ENCODE data around the gene HMMR. TPM values are rescaled to one million over a fixed set of nuclear protein-coding genes. Genes with fewer than 3 reads are reported as not detected.
A peak's percentile ranks its signal among the peaks of the same experiment; 100 is the strongest.

HMMR gene
- total RNA-seq, 1 experiment from 2014 or later: 52.9 TPM

DNA sequence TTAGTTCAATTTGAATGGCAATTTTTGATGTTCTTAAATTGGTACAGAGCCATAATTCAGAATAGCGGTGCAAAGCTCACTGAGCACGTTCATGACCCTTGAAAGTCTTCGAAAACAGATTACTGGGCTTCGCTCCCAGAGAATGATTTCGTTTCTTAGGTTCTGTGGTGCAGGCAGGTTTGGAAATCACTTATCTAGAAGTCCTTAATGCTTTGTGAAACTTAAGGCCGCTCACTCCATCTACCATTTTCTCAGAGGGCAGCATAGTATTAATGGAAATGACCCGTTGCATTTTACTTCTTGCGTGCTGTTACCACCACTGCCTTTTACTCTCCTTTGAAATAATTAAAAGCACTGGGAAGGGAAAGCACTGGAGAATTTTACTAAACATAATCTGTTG, 42.1 kb downstream of the HMMR start:
- in situ Hi-C loops (cut with HindIII; ENCODE audit: low pct_unique_long_range_greater_than_20kb, low sequenced_read_pairs): no loop called here
- DNase-seq (ENCODE audit: low read depth, low spot score): no peak

DNA sequence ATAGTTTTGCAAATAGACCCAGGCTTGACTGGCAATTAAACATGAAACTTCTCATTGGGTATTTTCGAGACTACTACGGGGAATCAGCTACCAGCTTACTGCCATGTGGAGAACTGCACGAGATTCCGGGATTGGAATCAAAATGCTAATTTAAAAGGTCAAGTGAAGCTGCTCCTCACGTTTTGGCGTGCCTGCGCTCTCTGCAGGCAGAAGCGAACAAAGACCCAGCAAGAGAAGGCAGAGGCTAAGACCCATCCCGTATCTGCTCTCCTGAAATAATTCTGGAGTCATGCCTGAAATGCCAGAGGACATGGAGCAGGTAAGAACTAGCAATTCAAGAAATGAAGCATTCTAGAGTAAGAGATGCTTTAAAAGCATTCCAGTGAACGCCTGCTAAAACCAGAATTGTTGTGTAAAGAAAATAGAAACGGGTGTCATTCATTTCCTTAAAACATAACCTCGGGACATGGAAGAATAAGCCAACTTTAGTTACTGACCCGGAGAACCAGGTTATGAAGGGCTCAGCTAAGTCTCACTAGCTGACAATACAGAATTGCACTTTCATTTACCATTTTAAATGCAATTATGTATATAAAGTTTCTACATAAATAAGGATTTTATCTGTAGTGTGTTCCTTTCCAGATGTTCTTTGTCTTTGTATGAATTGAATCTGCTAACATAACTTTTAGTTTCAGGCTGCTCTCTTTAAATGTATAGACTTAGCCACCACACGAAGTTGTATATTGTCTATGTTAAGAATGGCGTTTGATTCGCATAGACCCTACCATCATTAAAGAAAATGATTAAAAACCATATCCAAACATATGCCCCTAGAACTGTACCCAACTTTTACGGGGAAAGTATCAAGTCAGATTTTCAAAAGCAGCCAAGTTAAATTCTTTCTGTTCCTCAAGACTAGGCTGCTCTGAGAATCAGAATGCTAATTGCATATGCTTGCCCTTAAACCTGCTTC, 43.0 kb downstream of the HMMR start:
- DNase-seq (ENCODE audit: low read depth, low spot score): peak; percentile 82
- in situ Hi-C loops (cut with HindIII; ENCODE audit: low pct_unique_long_range_greater_than_20kb, low sequenced_read_pairs): no loop called here

DNA sequence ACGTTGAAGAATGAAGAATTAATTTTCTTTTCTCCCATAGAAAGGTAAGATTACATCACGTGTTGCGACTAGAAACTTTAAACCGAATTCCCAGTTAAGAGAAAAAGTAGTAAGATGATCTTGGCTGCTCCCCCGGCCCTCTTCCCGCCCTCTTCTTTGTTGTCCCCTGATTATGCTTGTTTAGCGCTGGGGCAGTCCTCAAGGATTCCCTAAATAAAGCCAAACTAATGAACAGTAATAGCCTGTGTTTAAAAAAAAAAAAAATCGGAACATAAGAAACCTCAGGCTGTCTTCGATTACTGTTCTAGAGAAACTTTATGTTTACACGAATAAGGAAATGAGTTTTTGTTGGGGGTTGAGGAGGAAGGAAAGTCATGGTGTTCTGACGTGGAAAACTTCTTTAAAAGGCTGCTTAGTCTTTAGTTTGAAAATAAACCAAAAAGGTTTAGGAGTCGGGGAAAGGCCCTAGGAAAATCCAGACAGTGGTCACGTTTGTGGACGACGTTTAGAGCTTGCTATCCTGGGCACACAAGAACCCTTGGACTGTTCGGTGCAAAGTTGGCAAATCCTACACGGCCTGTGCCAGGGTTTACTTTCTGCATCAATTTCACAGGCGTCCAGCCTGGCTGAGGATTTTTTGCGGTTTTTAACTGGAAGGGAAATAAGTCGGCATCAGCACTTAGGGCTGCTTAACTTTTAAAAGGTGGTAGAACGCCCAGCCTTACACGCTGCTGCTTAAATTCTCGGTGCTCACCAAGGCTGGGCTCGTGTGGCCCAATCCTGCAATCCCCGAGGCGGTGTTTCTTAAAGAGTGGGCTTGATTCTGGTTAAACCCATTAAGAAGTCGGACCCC, 43.9 kb downstream of the HMMR start:
- DNase-seq (ENCODE audit: low read depth, low spot score): peak; percentile 29
- in situ Hi-C loops (cut with HindIII; ENCODE audit: low pct_unique_long_range_greater_than_20kb, low sequenced_read_pairs): no loop called here

DNA sequence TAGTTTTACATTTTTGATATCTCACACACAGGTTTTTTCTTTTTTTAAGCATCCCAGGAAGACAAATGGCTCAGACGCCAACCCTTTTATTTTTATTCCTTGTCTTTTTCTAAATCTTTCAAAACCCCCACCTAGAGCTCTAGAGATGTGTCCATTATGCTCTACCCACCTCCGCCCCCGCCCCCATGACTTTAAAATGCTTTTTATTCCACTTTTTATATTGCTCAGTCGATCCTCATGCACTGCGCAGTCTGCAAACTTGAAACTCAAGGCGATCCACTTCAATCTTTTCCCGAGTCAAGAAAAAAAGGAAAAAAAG, 44.6 kb downstream of the HMMR start:
- in situ Hi-C loops (cut with HindIII; ENCODE audit: low pct_unique_long_range_greater_than_20kb, low sequenced_read_pairs): no loop called here
- no peak for DNase-seq (ENCODE audit: low read depth, low spot score)

DNA sequence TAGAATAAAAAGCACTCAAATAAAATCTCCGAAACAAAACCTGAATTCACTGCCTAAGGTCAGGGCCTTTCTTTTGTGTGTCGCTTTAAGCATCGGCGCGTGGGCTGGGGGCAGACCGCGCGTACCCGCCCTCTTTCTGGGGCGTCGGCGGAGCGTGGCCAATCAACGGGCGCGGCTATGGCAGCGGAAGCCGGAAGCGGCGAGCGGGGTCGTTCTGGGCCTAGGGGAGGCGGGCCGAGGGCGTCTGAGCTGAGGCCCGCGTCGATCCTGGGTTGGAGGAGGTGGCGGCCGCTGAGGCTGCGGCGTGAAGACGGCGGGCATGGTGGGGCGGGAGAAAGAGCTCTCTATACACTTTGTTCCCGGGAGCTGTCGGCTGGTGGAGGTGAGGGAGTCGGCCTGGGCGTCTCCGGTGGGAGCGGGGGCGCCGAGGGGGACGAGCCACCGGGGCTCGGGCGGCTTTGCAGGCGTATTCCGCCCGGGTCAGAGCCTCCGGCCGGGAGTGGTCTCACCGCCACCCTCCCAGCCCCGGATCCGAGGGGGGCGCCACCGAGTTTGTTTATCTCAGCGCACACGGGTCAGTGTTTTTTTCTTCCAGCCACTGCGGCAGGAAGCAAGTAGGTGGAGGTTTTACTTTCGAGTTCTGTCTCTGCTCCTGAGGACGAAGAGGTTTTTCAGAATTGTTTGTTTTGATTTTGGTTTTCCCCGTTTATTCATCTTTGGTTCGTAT, 45.1 kb downstream of the HMMR start, which contains the start of gene MAT2B:
MAT2B (plus strand) TSS at position 252 of the 727 bp plus-strand sequence; CDS start at position 320, 68 bp downstream.
- in situ Hi-C loops (cut with HindIII; ENCODE audit: low pct_unique_long_range_greater_than_20kb, low sequenced_read_pairs): no loop called here
- peak; percentile 92 for DNase-seq (ENCODE audit: low read depth, low spot score)

DNA sequence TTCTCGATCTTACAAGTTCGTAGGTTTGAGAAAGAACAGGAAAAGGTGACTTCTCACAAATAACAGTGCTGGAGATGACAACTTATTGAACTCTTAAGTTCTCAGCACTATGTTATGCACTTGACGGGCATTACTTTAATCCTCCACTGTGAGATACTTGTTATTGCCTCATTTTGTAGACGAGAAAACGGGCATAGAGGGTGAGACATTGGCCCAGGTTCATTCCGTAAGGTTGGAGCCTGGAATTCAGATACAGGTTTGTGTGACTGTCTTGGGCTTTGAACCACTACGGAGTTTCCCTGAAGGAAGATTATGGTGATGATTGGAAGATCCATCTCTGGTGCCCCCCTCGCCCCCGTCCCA, 45.6 kb downstream of the HMMR start:
- in situ Hi-C loops (cut with HindIII; ENCODE audit: low pct_unique_long_range_greater_than_20kb, low sequenced_read_pairs): no loop called here
- DNase-seq (ENCODE audit: low read depth, low spot score): no peak

DNA sequence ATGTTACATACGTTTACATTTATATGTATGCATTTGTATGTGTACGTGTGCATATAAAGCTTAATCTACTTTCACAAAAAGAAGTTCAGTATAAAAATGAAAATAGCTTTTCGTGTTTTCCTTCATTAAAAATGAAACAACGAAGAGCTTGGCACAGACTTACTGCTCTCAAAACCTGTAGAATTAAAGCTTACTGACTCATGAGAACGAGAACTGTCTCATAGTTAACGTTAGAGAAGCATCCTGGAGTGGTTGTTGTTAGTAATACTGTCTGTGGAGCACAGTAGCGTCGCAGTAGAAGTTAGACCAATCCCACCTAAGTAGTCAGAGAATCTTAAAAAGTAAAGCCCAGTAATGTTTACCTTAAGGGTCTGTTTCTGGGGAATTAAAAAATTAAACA, 46.3 kb downstream of the HMMR start:
- in situ Hi-C loops (cut with HindIII; ENCODE audit: low pct_unique_long_range_greater_than_20kb, low sequenced_read_pairs): no loop called here
- no peak for DNase-seq (ENCODE audit: low read depth, low spot score)

DNA sequence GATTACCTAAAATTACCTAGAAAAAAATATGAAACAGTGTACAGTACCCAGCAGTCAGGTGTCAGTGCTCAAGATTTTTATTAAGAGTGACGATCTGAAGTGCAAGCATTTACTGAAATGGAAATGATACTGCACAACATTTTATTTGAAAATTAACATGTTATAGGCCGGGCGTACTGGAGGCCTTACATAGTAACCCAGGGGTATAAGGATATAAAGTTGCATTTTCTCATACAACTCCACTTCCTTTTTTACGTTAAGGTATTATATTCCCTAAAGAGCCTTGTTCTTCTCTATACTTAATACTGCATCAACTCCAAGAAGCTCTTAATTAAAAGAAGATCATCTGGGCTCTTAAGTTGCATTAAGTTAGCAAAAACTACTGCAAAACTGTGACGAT, 48.3 kb downstream of the HMMR start:
- DNase-seq (ENCODE audit: low read depth, low spot score): no peak
- in situ Hi-C loops (cut with HindIII; ENCODE audit: low pct_unique_long_range_greater_than_20kb, low sequenced_read_pairs): no loop called here

DNA sequence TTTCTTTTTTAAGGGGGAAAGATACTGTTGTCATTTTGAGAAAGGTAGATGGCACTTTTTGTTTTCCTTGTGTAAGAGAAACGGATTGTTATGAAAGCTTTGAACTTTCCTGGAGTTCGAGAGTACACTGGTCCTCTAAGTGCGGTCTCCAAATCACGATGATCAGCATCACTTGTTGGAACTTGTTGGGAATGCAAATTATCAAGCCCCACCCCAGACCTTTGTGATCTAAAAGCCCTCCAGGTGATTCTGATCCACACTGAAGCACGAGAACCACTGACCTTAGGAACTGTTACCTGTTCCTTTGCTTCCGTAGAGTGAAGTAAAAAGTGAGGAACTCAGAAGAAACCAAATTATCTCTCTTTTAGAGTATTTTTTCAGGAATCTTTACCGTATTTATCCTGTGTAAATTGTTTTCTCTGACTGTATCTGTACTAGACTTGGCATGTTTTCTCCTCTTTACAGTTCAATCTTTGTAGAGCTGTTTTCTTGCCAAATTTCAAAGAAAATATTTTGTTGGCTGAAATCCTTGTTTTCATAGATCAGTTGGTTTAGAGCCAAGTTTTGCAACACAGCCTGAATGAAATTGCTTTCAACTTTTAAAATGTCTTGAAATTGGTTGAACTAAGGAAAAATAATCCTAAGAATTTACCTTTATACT, 49.0 kb downstream of the HMMR start:
- in situ Hi-C loops (cut with HindIII; ENCODE audit: low pct_unique_long_range_greater_than_20kb, low sequenced_read_pairs): no loop called here
- peak; percentile 49 for DNase-seq (ENCODE audit: low read depth, low spot score)

DNA sequence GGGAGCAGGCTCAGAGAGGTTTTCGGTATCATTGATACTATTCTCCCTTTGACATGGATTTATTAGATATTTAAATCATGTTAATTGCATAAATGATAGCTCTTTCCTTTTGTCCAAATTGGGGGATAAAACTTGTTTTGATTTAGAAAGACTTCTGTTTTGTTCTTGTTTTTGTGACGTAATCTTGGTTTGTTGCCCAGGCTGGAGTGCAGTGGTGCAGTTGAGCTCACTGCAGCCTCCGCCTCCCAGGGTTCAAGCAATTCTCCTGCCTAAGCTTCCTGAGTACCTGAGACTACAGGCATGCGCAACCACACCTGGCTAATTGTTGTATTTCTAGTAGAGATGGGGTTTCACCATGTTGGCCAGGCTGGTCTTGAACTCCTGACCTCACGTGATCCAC, 52.1 kb downstream of the HMMR start:
- DNase-seq (ENCODE audit: low read depth, low spot score): no peak
- in situ Hi-C loops (cut with HindIII; ENCODE audit: low pct_unique_long_range_greater_than_20kb, low sequenced_read_pairs): no loop called here

DNA sequence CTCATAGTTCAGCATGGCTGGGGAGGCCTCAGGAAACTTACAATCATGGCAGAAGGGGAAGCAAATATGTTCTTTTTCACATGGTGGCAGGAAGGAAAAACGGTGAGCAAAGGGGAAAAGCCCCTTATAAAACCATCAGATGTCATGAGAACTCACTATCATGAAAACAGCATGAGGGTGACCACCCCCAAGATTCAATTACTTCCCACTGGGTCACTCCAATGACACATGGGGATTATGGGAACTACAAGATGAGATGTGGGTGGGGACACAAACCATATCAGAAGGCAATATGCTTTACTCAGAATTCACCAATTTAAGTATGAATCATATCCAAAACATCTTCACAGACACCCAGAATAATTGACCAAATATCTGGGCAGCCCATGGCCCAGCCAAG, 64.7 kb downstream of the HMMR start:
- no peak for DNase-seq (ENCODE audit: low read depth, low spot score)
- in situ Hi-C loops (cut with HindIII; ENCODE audit: low pct_unique_long_range_greater_than_20kb, low sequenced_read_pairs): no loop called here

DNA sequence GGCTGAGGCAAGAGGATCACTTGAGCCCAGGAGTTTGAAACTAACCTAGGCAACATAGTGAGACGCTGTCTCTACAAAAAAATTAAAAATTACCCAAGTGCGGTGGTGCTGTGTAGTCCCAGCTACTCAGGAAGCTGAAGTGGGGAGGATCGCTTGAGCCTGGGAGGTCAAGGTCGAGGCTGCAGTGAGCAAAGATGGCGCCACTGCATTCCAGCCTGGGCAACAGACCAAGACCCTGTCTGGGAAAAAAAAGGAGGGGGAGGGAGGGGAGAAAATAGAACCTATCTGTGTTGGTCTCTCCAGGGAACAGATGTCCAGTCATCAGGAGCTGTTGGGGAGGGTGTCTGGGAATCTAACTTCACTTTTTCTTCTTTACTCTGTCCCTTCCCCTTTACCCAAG, 69.3 kb downstream of the HMMR start:
- DNase-seq (ENCODE audit: low read depth, low spot score): no peak
- in situ Hi-C loops (cut with HindIII; ENCODE audit: low pct_unique_long_range_greater_than_20kb, low sequenced_read_pairs): no loop called here

DNA sequence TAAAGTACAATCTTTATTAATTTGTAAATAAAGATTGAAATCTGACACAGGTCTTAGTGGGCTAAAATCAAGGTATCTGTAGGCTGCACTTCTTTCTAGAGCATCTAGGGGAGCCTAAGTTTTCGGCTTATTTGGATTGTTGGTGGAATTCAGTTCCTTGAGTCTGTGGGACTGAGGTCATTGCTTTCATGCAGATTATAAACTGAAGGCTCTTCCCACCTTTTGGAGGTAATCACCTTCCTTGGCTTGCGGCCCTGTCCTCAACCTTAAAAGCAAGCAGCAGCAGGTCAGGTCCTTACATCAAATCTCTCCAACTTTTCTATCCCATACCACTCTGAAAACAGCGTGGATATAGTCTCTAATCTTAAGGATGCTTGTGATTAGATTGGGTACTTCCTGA, 70.8 kb downstream of the HMMR start:
- in situ Hi-C loops (cut with HindIII; ENCODE audit: low pct_unique_long_range_greater_than_20kb, low sequenced_read_pairs): no loop called here
- no peak for DNase-seq (ENCODE audit: low read depth, low spot score)

DNA sequence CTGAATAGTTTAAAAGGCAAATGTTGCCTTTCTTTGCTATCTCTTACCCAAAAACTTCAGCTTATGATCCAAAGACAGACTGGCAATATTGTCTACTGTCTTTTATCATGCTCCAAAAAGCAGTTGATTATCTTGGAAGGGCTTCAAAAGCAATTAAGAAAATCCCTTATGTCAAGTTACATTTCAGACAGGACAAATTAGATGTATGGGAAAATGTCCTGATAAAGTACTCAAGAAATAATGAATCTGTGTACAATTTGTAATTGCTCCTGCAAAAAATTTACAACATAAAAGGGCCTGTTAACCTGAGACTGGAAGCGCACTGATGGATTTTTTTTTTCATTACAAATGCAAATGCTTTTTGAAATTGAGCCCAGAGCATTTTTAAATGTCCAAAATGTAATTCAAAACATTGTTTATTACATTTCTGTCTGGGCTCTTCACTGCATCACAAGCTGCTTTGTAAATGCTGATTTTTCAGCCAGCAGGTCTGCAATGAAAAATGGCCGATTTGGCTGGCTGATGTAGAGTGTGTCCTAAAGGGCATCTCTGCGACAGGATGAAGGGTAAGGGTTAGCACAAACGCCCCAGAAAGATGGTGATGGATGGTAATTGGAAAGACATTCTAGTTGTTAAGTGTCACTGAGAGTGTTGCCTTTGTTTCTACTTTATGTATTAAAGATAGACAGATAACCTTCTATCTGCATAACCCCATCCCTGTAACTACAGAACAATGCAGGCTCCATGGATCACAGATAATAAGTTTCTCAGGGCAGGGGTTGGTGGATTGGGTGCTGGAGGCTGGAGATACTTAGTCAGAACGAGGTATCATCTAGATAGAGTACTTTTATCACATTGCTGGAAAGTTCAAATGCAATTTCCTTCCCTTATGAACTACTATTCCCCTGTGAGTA, 72.0 kb downstream of the HMMR start:
- in situ Hi-C loops (cut with HindIII; ENCODE audit: low pct_unique_long_range_greater_than_20kb, low sequenced_read_pairs): no loop called here
- DNase-seq (ENCODE audit: low read depth, low spot score): no peak

DNA sequence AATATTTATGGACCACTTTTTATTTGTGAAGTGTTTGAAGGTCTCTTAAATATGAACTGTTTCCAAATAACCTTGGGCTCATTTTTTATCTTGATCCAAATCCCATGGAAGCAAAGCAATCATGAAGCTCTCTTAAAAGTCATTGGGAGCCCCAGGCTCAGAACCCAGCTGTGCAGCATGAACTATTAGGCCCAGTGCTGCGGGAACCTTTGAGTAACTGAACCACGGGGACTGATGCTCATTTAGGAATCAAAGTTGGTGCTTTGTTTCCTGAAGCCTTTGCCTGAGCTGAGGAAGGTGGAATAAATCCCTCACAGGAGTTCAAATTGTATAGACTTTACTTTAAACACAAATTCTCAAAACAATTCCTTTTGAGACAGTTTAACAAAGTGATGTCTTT, 72.8 kb downstream of the HMMR start:
- DNase-seq (ENCODE audit: low read depth, low spot score): no peak
- in situ Hi-C loops (cut with HindIII; ENCODE audit: low pct_unique_long_range_greater_than_20kb, low sequenced_read_pairs): no loop called here

DNA sequence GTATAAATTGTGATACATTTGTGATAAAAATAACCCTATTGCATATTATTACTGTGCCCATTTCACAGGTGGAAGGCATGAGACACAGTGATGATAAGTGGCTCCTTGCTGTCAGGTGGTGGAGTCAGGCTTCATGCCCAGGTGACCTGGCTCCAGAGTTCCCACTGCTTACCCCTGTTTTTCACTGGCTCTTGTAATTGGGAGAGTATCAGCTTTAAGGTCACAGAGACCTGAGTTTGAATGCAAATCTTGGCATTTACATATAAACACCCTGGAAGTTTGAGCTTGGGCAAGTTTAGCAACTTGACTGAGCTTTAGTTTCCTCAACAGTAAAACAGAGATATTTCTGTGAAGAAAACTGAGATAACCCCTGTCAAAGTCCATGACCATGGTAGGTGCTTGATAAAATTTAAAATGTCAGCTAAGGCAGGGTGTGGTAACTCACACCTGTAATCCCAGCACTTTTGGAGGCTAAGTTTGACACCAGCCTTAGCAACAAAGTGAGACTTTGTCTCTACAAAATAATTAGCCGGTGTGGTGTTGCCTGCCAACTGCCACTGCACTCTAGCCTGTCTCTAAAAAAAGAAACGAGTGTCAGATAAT, 74.2 kb downstream of the HMMR start:
- in situ Hi-C loops (cut with HindIII; ENCODE audit: low pct_unique_long_range_greater_than_20kb, low sequenced_read_pairs): no loop called here
- no peak for DNase-seq (ENCODE audit: low read depth, low spot score)
